Measurements from ENCODE around the gene MED9.

Gene MED9

GRCh38 chr17:17503566-17504130 is 26.8 kb downstream of the MED9 start:
- TF ChIP-seq CTCF (IDR thresholded peaks at IDR 0.05; ENCODE audit: low read depth, low read length) (no peak), MAX (IDR thresholded peaks at IDR 0.05; ENCODE audit: low read depth, low read length) (no peak), MYC (IDR thresholded peaks at IDR 0.05; ENCODE audit: low read depth, low read length) (no peak), POLR2A (IDR thresholded peaks at IDR 0.05; ENCODE audit: extremely low read depth, insufficient read length) (no peak)
- no peak overlapping the region for H3K4me3 ChIP-seq (ENCODE audit: low read depth, low read length)
- no peak for DNase-seq (ENCODE audit: low read depth)

- DNase-seq (ENCODE audit: low read depth) = no peak
- no peak for TF ChIP-seq MYC (IDR thresholded peaks at IDR 0.05; ENCODE audit: low read depth, low read length)
- no peak for TF ChIP-seq MAX (IDR thresholded peaks at IDR 0.05; ENCODE audit: low read depth, low read length)
- no peak for TF ChIP-seq POLR2A (IDR thresholded peaks at IDR 0.05; ENCODE audit: extremely low read depth, insufficient read length)
- TF ChIP-seq CTCF (IDR thresholded peaks at IDR 0.05; ENCODE audit: low read depth, low read length) = no peak
- no peak overlapping the region for H3K4me3 ChIP-seq (ENCODE audit: low read depth, low read length)
Observed at GRCh38 chr17:17504341-17505140, 27.7 kb downstream of the MED9 start.

- no peak for TF ChIP-seq MYC (IDR thresholded peaks at IDR 0.05; ENCODE audit: low read depth, low read length)
- no peak for TF ChIP-seq MAX (IDR thresholded peaks at IDR 0.05; ENCODE audit: low read depth, low read length)
- TF ChIP-seq POLR2A (IDR thresholded peaks at IDR 0.05; ENCODE audit: extremely low read depth, insufficient read length) = no peak
- no peak for TF ChIP-seq CTCF (IDR thresholded peaks at IDR 0.05; ENCODE audit: low read depth, low read length)
- no peak for DNase-seq (ENCODE audit: low read depth)
- H3K4me3 ChIP-seq (ENCODE audit: low read depth, low read length) = no peak overlapping the region
Observed at GRCh38 chr17:17505151-17505550, 28.4 kb downstream of the MED9 start.

- DNase-seq (ENCODE audit: low read depth) = no peak
- TF ChIP-seq POLR2A (IDR thresholded peaks at IDR 0.05; ENCODE audit: extremely low read depth, insufficient read length) (no peak), CTCF (IDR thresholded peaks at IDR 0.05; ENCODE audit: low read depth, low read length) (no peak), MAX (IDR thresholded peaks at IDR 0.05; ENCODE audit: low read depth, low read length) (no peak), MYC (IDR thresholded peaks at IDR 0.05; ENCODE audit: low read depth, low read length) (no peak)
- no peak overlapping the region for H3K4me3 ChIP-seq (ENCODE audit: low read depth, low read length)
Observed at GRCh38 chr17:17505610-17506171, 28.9 kb downstream of the MED9 start.

- no peak for DNase-seq (ENCODE audit: low read depth)
- no peak overlapping the region for H3K4me3 ChIP-seq (ENCODE audit: low read depth, low read length)
- TF ChIP-seq MAX (IDR thresholded peaks at IDR 0.05; ENCODE audit: low read depth, low read length) (no peak), CTCF (IDR thresholded peaks at IDR 0.05; ENCODE audit: low read depth, low read length) (no peak), POLR2A (IDR thresholded peaks at IDR 0.05; ENCODE audit: extremely low read depth, insufficient read length) (no peak), MYC (IDR thresholded peaks at IDR 0.05; ENCODE audit: low read depth, low read length) (no peak)
Observed at GRCh38 chr17:17506181-17506741, 29.5 kb downstream of the MED9 start.
